ENCODE measurements around the gene FKBP6.

DNA sequence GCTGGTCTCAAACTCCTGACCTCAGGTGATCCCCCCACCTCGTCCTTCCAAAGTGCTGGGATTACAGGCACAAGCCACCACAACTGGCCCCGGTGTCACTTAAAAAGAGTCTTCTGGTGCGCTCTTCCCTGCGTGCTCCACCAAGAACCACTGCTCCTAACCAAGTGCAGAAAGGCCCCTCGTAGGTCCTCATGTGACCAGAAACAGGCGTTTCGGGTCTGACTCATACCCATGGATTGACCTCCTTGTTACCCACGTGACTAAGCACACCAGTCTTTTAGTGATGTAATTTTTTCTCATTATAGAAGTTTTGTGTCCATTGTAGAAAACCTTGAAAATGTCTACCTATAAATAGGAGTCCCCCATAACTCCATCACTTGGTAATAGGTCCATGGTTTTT lies 13.9 kb downstream of the FKBP6 start:
- TF ChIP-seq, protein P1, sequence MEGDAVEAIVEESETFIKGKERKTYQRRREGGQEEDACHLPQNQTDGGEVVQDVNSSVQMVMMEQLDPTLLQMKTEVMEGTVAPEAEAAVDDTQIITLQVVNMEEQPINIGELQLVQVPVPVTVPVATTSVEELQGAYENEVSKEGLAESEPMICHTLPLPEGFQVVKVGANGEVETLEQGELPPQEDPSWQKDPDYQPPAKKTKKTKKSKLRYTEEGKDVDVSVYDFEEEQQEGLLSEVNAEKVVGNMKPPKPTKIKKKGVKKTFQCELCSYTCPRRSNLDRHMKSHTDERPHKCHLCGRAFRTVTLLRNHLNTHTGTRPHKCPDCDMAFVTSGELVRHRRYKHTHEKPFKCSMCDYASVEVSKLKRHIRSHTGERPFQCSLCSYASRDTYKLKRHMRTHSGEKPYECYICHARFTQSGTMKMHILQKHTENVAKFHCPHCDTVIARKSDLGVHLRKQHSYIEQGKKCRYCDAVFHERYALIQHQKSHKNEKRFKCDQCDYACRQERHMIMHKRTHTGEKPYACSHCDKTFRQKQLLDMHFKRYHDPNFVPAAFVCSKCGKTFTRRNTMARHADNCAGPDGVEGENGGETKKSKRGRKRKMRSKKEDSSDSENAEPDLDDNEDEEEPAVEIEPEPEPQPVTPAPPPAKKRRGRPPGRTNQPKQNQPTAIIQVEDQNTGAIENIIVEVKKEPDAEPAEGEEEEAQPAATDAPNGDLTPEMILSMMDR (IDR thresholded peaks at IDR 0.05; ENCODE audit: insufficient read depth, low read depth, low read length), result no peak
- no peak for TF ChIP-seq EZH2 (IDR thresholded peaks at IDR 0.05; ENCODE audit: insufficient read depth, low read length)
